ENCODE measurements around the gene KRT78.

The KRT78 gene

DNA sequence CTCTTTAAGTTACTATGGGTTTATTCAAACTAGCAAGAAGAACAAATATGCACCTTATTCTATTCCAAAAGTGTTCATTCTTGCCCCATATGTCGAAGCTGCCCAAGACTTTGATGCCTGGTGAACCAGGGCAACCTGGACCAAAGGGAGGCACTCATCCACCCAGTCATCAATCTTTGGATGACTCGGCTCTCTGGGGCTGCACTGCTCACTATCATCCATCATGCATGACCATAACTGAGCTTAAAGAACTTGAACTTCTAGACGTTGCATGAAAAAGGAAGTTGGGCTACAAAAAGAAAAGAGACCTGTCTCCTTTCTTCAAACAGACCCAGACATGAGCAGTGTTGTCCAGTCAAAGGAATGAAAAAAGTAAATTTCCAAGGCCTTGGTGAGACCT lies 36.0 kb downstream of the KRT78 start:
- TF ChIP-seq, protein P1, sequence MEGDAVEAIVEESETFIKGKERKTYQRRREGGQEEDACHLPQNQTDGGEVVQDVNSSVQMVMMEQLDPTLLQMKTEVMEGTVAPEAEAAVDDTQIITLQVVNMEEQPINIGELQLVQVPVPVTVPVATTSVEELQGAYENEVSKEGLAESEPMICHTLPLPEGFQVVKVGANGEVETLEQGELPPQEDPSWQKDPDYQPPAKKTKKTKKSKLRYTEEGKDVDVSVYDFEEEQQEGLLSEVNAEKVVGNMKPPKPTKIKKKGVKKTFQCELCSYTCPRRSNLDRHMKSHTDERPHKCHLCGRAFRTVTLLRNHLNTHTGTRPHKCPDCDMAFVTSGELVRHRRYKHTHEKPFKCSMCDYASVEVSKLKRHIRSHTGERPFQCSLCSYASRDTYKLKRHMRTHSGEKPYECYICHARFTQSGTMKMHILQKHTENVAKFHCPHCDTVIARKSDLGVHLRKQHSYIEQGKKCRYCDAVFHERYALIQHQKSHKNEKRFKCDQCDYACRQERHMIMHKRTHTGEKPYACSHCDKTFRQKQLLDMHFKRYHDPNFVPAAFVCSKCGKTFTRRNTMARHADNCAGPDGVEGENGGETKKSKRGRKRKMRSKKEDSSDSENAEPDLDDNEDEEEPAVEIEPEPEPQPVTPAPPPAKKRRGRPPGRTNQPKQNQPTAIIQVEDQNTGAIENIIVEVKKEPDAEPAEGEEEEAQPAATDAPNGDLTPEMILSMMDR (IDR thresholded peaks at IDR 0.05; ENCODE audit: insufficient read depth, missing control alignments): no peak
- FAIRE-seq: no peak
- no peak for DNase-seq (ENCODE audit: insufficient read length, low spot score)

DNA sequence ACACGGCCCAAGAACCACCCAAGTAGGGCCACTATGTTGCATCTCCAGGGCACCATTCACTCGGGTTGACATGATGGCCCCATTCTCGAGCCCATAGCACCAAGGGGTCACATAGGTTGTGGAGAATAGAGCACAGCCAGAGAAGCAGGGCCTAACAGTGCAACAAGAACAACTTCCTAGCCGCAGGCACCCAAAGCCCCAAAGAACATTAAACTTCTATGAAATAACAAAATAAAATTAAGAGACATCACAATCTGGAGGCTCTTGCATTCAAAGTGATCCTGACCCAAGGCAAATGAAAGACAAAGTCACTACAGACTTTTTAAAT lies 36.8 kb downstream of the KRT78 start:
- no peak for FAIRE-seq
- no peak for DNase-seq (ENCODE audit: insufficient read length, low spot score)
- TF ChIP-seq, protein P1 (IDR thresholded peaks at IDR 0.05; ENCODE audit: insufficient read depth, missing control alignments): no peak

DNA sequence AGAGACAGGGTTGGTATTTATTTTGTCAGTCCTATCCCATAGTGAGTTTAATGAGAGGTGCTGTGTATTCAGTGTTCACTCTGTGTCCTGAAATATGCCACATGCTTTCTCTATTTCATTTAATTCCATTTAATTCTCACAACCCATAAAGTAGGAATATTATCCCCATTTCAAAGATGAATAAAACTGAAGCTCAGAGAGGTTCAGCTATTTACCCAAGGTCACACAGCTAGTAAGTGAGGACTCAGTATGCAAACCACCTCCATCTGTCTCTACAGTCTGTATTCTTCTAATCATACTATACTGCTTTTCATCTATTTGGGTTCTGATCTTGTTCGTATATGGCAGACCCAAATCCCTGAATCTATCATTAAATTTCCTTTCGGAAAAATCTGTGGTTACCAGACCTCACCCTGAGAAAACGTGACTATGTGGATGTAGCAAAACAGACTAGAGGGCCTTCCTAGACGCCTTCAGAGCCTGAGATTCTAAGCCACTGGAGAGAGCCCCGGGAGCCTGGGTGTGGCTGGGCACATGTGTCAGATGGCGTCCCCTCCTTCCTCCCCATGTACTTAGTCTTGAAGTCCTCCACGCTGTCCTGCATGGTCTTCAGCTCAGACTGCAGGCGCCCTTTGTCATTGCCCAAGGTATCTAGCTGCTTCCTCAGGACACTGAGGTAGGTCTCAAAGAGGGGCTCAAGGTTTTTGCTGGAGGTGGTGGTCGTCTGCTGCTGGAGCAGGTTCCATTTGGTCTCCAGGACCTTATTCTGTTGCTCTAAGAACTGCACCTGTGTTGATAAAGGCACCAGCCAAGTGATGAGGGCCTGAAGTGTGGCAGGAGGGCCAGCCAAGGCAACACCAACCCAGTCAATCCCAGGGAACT lies 37.4 kb downstream of the KRT78 start:
- FAIRE-seq (no peak), DNase-seq (ENCODE audit: insufficient read length, low spot score) (no peak)
- TF ChIP-seq, protein P1 (IDR thresholded peaks at IDR 0.05; ENCODE audit: insufficient read depth, missing control alignments): no peak

DNA sequence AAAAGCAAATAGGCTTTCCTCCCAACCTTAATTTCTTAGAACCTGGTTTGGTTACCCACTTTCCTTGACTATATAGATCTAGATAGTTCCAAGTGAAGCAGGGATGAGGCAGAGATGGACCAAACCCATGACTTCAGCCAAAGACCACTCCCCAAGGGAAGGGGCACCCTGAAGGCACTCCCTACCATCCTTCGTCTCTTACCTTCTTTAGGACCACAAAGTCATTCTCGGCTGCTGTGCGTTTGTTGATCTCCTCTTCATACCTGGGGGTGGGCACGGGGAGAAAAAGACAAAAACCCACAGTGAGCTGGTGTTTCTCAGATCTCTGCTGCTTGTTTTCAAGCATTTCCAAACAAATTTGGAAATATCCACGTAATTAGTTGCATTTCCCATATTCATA lies 38.2 kb downstream of the KRT78 start:
- no peak for DNase-seq (ENCODE audit: insufficient read length, low spot score)
- FAIRE-seq: no peak
- TF ChIP-seq, protein P1 (IDR thresholded peaks at IDR 0.05; ENCODE audit: insufficient read depth, missing control alignments): no peak

DNA sequence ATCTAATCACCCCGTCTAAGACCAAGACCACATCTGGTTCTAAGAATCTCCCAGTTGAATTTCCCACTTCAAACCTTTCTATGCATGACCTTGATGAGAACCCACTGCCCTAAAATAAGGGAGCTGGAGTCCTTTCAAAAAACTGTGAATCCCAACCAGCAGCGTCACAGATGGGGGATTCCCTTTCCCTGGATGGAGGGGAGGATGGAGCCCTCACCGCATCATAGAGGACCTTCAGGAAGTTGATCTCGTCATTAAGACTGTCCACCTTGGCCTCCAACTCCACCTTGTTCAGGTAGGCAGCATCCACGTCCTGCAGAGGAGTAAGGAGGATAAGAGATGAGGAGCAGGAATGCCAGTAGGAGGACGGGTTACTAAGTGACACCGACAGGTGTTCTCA lies 39.6 kb downstream of the KRT78 start:
- DNase-seq (ENCODE audit: insufficient read length, low spot score) (no peak), FAIRE-seq (no peak)
- TF ChIP-seq, protein P1 (IDR thresholded peaks at IDR 0.05; ENCODE audit: insufficient read depth, missing control alignments): no peak

DNA sequence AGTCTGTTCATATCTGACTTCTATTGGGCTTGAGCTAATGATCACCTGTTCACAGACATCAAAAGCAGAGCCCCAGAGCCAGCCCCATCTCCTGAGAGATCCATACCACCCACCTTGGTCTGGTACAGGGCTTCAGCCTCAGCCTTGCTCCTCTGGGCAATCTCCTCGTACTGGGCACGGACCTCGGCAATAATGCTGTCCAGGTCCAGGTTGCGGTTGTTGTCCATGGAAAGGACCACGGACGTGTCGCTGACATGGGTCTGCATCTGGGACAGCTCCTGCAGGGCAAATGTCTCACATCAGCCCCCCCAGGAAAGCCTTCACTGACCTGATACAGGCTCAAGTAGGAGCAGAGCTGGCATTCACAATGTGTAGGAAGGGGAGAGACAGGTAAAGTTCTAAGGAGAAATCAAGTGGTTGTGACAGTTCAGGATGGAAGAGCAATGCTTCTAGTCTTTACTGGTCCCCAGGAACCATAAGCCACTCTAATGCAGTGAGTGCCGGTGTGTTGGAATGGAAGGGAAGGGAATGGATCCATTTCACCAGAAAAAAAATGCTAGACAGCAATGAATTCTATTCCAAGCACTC lies 40.1 kb downstream of the KRT78 start:
- FAIRE-seq (no peak), DNase-seq (ENCODE audit: insufficient read length, low spot score) (no peak)
- TF ChIP-seq, protein P1 (IDR thresholded peaks at IDR 0.05; ENCODE audit: insufficient read depth, missing control alignments): no peak

All from D721Med (cell line).